Iris pigment epithelial cell (primary cell): ENCODE measurements around the gene MORN3.

Experiments used
- DNase-seq: peaks from one replicate; pipeline ENCODE4 v3.0.0-alpha.2; 2011; ENCODE audit warnings: low read depth

Gene MORN3

GRCh38 chr12:121602766-121603165, 66.7 kb downstream of the MORN3 start:
- no peak for DNase-seq

GRCh38 chr12:121600702-121601336, 68.6 kb downstream of the MORN3 start:
- DNase-seq, result no peak
